Loucy (cell line): ENCODE results near the gene CLCN7.

Experiments
- H2AFZ ChIP-seq: fragments of 200-600 bp; sonication (generic); 2 replicates; pipeline ENCODE4 v1.6.0; 2016; ENCODE audit warnings: antibody characterized with exemption, mild to moderate bottlenecking, low read length, moderate library complexity
- H3F3A ChIP-seq: fragments of 200-600 bp; 2 replicates; pipeline ENCODE4 v1.6.0; 2016; ENCODE audit warnings: antibody characterized with exemption, low read depth, mild to moderate bottlenecking
- H3K27me3 ChIP-seq: fragments of 200-600 bp; sonication (generic); 2 replicates; pipeline ENCODE4 v1.6.1; 2014; ENCODE audit warnings: low read length, mild to moderate bottlenecking; ENCODE audit not compliant: insufficient read depth, poor library complexity, severe bottlenecking
- H3K36me3 ChIP-seq: fragments of 200-600 bp; sonication (generic); 2 replicates; pipeline ENCODE4 v1.6.1; 2016; ENCODE audit warnings: low read length; ENCODE audit not compliant: insufficient read depth
- H3K4me1 ChIP-seq: fragments of 200-600 bp; sonication (generic); 2 replicates; pipeline ENCODE4 v1.5.1; 2014; ENCODE audit warnings: low read length, mild to moderate bottlenecking; ENCODE audit not compliant: insufficient read depth, poor library complexity, severe bottlenecking
- H3K4me2 ChIP-seq: fragments of 200-600 bp; sonication (generic); 2 replicates; pipeline ENCODE4 v1.6.0; 2014; ENCODE audit warnings: antibody characterized with exemption, low read length, low read depth, mild to moderate bottlenecking; ENCODE audit not compliant: poor library complexity, severe bottlenecking
- H3K4me3 ChIP-seq: fragments of 200-600 bp; sonication (generic); 2 replicates; pipeline ENCODE4 v1.5.1; 2014; ENCODE audit warnings: low read length, mild to moderate bottlenecking, mixed read lengths; ENCODE audit not compliant: poor library complexity, severe bottlenecking
- H3K79me2 ChIP-seq: fragments of 200-600 bp; sonication (generic); 2 replicates; pipeline ENCODE4 v1.6.1; 2014; ENCODE audit warnings: low read length; ENCODE audit not compliant: insufficient read depth
- H3K9ac ChIP-seq: fragments of 200-600 bp; sonication (generic); 2 replicates; pipeline ENCODE4 v1.6.0; 2014; ENCODE audit warnings: mild to moderate bottlenecking, low read depth, low read length, moderate library complexity; ENCODE audit not compliant: poor library complexity, severe bottlenecking
- H3K9me2 ChIP-seq: fragments of 200-600 bp; sonication (generic); replicated peaks from 2 replicates; pipeline ENCODE4 v1.6.1; 2016; ENCODE audit warnings: low read depth, low read length, mixed read lengths
- H3K9me3 ChIP-seq: fragments of 200-600 bp; sonication (generic); 2 replicates; pipeline ENCODE4 v1.6.1; 2014; ENCODE audit warnings: mild to moderate bottlenecking, antibody characterized with exemption, low read length, low read depth; ENCODE audit not compliant: insufficient read depth
- H4K20me1 ChIP-seq: fragments of 200-600 bp; sonication (generic); 2 replicates; pipeline ENCODE4 v1.6.0; 2014; ENCODE audit warnings: antibody characterized with exemption, low read length, mild to moderate bottlenecking; ENCODE audit not compliant: insufficient read depth, poor library complexity, severe bottlenecking
- CTCF ChIP-seq: fragments of 200-600 bp; sonication (generic); conservative IDR thresholded peaks from 2 replicates; pipeline ENCODE4 v1.5.1; 2014; ENCODE audit warnings: mild to moderate bottlenecking, antibody characterized with exemption, low read length
- EZH2phosphoT487 ChIP-seq: fragments of 200-600 bp; IDR thresholded peaks from 2 replicates; pipeline ENCODE4 v1.6.1; 2018; ENCODE audit warnings: antibody characterized with exemption, mild to moderate bottlenecking, moderate library complexity, borderline replicate concordance

CLCN7 gene

GRCh38 chr16:1495211-1495888 is 20.5 kb upstream of the CLCN7 start:
- Histone ChIP-seq H3K27me3 (no peaks in the 10 kb centered on the region), H3F3A (no peaks in the 10 kb centered on the region), H3K4me2 (peak overlapping the region; percentile 75), H3K79me2 (peaks cover 23% of the 10 kb centered on the region), H2AFZ (no peak overlapping the region), H3K9me2 (no peaks in the 10 kb centered on the region), H3K4me3 (no peak overlapping the region), H3K4me1 (peaks cover 5% of the 10 kb centered on the region), H4K20me1 (no peaks in the 10 kb centered on the region), H3K36me3 (no peaks in the 10 kb centered on the region), H3K9me3 (no peaks in the 10 kb centered on the region), H3K9ac (peak overlapping the region; percentile 84)
- TF ChIP-seq CTCF (no peak), EZH2phosphoT487 (no peak)

GRCh38 chr16:1494711-1495110 is 19.9 kb upstream of the CLCN7 start:
- H3K4me3 ChIP-seq: peak overlapping the region; percentile 76
- H3K36me3 ChIP-seq: no peaks in the 10 kb centered on the region
- peak overlapping the region; percentile 84 for H3K9ac ChIP-seq
- peak overlapping the region; percentile 75 for H3K4me2 ChIP-seq
- H3K4me1 ChIP-seq: peaks cover 5% of the 10 kb centered on the region
- peaks cover 23% of the 10 kb centered on the region for H3K79me2 ChIP-seq
- H3K9me3 ChIP-seq: no peaks in the 10 kb centered on the region
- H4K20me1 ChIP-seq: no peaks in the 10 kb centered on the region
- H3K27me3 ChIP-seq: no peaks in the 10 kb centered on the region
- no peaks in the 10 kb centered on the region for H3K9me2 ChIP-seq
- no peaks in the 10 kb centered on the region for H3F3A ChIP-seq
- no peak overlapping the region for H2AFZ ChIP-seq
- TF ChIP-seq CTCF (no peak), EZH2phosphoT487 (no peak)

GRCh38 chr16:1494129-1494640 is 19.4 kb upstream of the CLCN7 start:
- peaks cover 23% of the 10 kb centered on the region for H3K79me2 ChIP-seq
- H3K9me3 ChIP-seq: no peaks in the 10 kb centered on the region
- H3K27me3 ChIP-seq: no peaks in the 10 kb centered on the region
- no peak overlapping the region for H2AFZ ChIP-seq
- TF ChIP-seq EZH2phosphoT487: no peak
- peak; percentile 44 for TF ChIP-seq CTCF
- H3F3A ChIP-seq: no peaks in the 10 kb centered on the region
- H3K4me3 ChIP-seq: peak overlapping the region; percentile 76
- peak overlapping the region; percentile 75 for H3K4me2 ChIP-seq
- peak overlapping the region; percentile 84 for H3K9ac ChIP-seq
- peaks cover 5% of the 10 kb centered on the region for H3K4me1 ChIP-seq
- no peaks in the 10 kb centered on the region for H4K20me1 ChIP-seq
- no peaks in the 10 kb centered on the region for H3K9me2 ChIP-seq
- no peaks in the 10 kb centered on the region for H3K36me3 ChIP-seq
